SK-N-SH treated with all-trans-retinoic acid at 6 μM for 48 hours (cell line): ENCODE data around the gene ABHD11.

ENCODE experiments used
- ATAC-seq: fragments of 200-7000 bp; cut with Tn5 transposase; 3 replicates; pipeline ENCODE4 v1.9.1; 2020; ENCODE audit warnings: mild to moderate bottlenecking, moderate library complexity
- ARNTL ChIP-seq: fragments of 450-650 bp; formaldehyde crosslinking; IDR thresholded peaks from 2 replicates; pipeline ENCODE4 v1.5.0; 2020; ENCODE audit warnings: low read depth, mild to moderate bottlenecking, moderate library complexity, borderline replicate concordance
- CSDC2 ChIP-seq: fragments of 250-450 bp; sonication (Bioruptor Pico); IDR thresholded peaks from 2 replicates; pipeline ENCODE4 v1.5.0; 2020; ENCODE audit warnings: mild to moderate bottlenecking, moderate library complexity
- ESRRG ChIP-seq: fragments of 250-450 bp; sonication (Bioruptor Pico); IDR thresholded peaks from 2 replicates; pipeline ENCODE4 v1.6.1; 2021; ENCODE audit warnings: mild to moderate bottlenecking
- GLIS3 ChIP-seq: fragments of 250-450 bp; sonication (Bioruptor Pico); IDR thresholded peaks from 2 replicates; pipeline ENCODE4 v1.5.0; 2020; ENCODE audit warnings: mild to moderate bottlenecking, moderate library complexity
- ISL1 ChIP-seq: fragments of 250-450 bp; sonication (Bioruptor Pico); IDR thresholded peaks from 2 replicates; pipeline ENCODE4 v2.1.2; 2022; ENCODE audit warnings: mild to moderate bottlenecking, moderate library complexity
- PATZ1 ChIP-seq: fragments of 250-450 bp; sonication (Bioruptor Pico); IDR thresholded peaks from 2 replicates; pipeline ENCODE4 v1.8.0; 2020; ENCODE audit warnings: mild to moderate bottlenecking, moderate library complexity, borderline replicate concordance
- PPARA ChIP-seq: fragments of 250-450 bp; sonication (Bioruptor Pico); IDR thresholded peaks from 2 replicates; pipeline ENCODE4 v1.5.0; 2020; ENCODE audit warnings: mild to moderate bottlenecking, borderline replicate concordance
- RARB ChIP-seq: fragments of 250-450 bp; sonication (Bioruptor Pico); IDR thresholded peaks from 2 replicates; pipeline ENCODE4 v1.8.0; 2021; ENCODE audit warnings: mild to moderate bottlenecking, moderate library complexity
- SNAI2 ChIP-seq: fragments of 250-450 bp; sonication (Bioruptor Pico); IDR thresholded peaks from 2 replicates; pipeline ENCODE4 v1.5.0; 2020; ENCODE audit warnings: mild to moderate bottlenecking, moderate library complexity
- TCF4 ChIP-seq: fragments of 250-450 bp; sonication (Bioruptor Pico); IDR thresholded peaks from 2 replicates; pipeline ENCODE4 v1.8.0; 2021; ENCODE audit warnings: mild to moderate bottlenecking, moderate library complexity, borderline replicate concordance
- TOX ChIP-seq: fragments of 250-450 bp; sonication (Bioruptor Pico); IDR thresholded peaks from 2 replicates; pipeline ENCODE4 v1.8.0; 2021; ENCODE audit warnings: mild to moderate bottlenecking, moderate library complexity, borderline replicate concordance
- TSHZ2 ChIP-seq: fragments of 250-450 bp; sonication (Bioruptor Pico); IDR thresholded peaks from 2 replicates; pipeline ENCODE4 v1.5.0; 2020; ENCODE audit warnings: mild to moderate bottlenecking, moderate library complexity
- ZC3H10 ChIP-seq: fragments of 250-450 bp; sonication (Bioruptor Pico); IDR thresholded peaks from 2 replicates; pipeline ENCODE4 v1.5.1; 2021; ENCODE audit warnings: mild to moderate bottlenecking, moderate library complexity
- ZFP3 ChIP-seq: fragments of 250-450 bp; sonication (Bioruptor Pico); IDR thresholded peaks from 2 replicates; pipeline ENCODE4 v1.5.0; 2020; ENCODE audit warnings: mild to moderate bottlenecking, moderate library complexity
- ZFP30 ChIP-seq: fragments of 450-650 bp; formaldehyde crosslinking; IDR thresholded peaks from 2 replicates; pipeline ENCODE4 v1.5.0; 2022; ENCODE audit warnings: mild to moderate bottlenecking, moderate library complexity
- ZNF565 ChIP-seq: fragments of 450-650 bp; formaldehyde crosslinking; conservative IDR thresholded peaks from 2 replicates; pipeline ENCODE4 v1.5.0; 2020; ENCODE audit warnings: low read depth, mild to moderate bottlenecking, moderate library complexity
- ZNF70 ChIP-seq: fragments of 450-650 bp; formaldehyde crosslinking; IDR thresholded peaks from 2 replicates; pipeline ENCODE4 v1.5.0; 2020; ENCODE audit warnings: mild to moderate bottlenecking, moderate library complexity
- ZNF8 ChIP-seq: fragments of 450-650 bp; formaldehyde crosslinking; IDR thresholded peaks from 2 replicates; pipeline ENCODE4 v1.5.0; 2020; ENCODE audit warnings: mild to moderate bottlenecking, moderate library complexity
- TF ChIP-seq, protein P1 (sequence below): fragments of 250-450 bp; sonication (Bioruptor Pico); IDR thresholded peaks from 2 replicates; pipeline ENCODE4 v1.5.1; 2021; ENCODE audit warnings: mild to moderate bottlenecking, moderate library complexity
- TF ChIP-seq, protein P2 (sequence below): fragments of 250-450 bp; sonication (Bioruptor Pico); IDR thresholded peaks from 2 replicates; pipeline ENCODE4 v1.8.0; 2021; ENCODE audit warnings: low read depth, mild to moderate bottlenecking, moderate library complexity, borderline replicate concordance

The ABHD11 gene

DNA sequence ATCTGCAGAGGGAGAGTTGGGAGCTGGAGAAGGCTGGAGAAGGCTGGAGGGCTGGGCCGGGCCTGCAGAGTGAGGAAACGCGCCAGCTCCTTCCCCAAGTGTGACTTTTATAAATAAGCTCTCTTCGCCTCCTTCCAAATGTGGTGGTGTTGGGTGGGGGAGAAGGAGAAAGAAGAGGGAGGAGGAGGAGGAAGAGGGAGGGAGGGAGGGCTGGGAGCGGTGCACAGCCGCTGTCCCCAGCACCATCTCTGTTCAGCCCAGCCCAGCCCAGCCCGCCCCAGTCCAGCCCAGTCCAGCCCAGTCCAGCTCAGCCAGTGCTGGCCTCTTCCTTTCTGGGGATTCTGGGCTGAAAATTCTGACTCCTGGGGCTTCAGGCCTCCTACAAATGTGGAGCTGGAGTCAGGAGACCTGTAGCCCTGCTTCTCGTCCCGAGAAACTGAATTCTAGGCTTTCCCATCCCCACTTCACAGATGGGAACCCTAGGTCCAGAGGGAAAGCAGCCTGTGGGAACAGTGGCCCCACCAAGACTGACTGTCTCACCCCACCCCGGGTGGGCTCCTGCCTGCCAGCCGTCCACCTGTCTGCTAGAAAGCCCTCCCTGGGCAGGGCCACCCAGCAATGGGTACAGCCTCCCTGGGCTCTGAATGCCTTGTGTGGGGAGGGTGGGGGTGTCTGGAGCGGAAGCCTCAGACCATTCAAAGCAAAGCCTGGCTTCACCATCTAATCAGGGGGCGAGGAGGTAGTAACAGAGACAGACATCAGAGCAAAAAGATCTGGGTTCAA is 21.4 kb downstream of the ABHD11 start (continued):
- TF ChIP-seq, protein P1, sequence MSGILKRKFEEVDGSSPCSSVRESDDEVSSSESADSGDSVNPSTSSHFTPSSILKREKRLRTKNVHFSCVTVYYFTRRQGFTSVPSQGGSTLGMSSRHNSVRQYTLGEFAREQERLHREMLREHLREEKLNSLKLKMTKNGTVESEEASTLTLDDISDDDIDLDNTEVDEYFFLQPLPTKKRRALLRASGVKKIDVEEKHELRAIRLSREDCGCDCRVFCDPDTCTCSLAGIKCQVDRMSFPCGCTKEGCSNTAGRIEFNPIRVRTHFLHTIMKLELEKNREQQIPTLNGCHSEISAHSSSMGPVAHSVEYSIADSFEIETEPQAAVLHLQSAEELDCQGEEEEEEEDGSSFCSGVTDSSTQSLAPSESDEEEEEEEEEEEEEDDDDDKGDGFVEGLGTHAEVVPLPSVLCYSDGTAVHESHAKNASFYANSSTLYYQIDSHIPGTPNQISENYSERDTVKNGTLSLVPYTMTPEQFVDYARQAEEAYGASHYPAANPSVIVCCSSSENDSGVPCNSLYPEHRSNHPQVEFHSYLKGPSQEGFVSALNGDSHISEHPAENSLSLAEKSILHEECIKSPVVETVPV: no peak
- TF ChIP-seq TCF4 (no peak), PATZ1 (CRISPR knock-in tag) (no peak), ZFP3 (no peak), ESRRG (CRISPR knock-in tag) (no peak), ISL1 (CRISPR knock-in tag) (no peak), TOX (no peak)

GRCh38 chr7:73716318-73716890 is 22.2 kb downstream of the ABHD11 start:
- TF ChIP-seq ZNF70 (CRISPR knock-in tag) (no peak), GLIS3 (CRISPR knock-in tag) (no peak), ESRRG (CRISPR knock-in tag) (no peak), ZC3H10 (CRISPR knock-in tag) (no peak), ZFP30 (CRISPR knock-in tag) (no peak), ZFP3 (no peak), PATZ1 (CRISPR knock-in tag) (no peak), ISL1 (CRISPR knock-in tag) (no peak), PPARA (CRISPR knock-in tag) (no peak), TSHZ2 (no peak), ARNTL (CRISPR knock-in tag) (no peak), ZNF565 (CRISPR knock-in tag) (no peak), RARB (CRISPR knock-in tag) (no peak), TCF4 (no peak), CSDC2 (CRISPR knock-in tag) (no peak), SNAI2 (CRISPR knock-in tag) (no peak), TOX (no peak), ZNF8 (CRISPR knock-in tag) (no peak)
- TF ChIP-seq, protein P2, sequence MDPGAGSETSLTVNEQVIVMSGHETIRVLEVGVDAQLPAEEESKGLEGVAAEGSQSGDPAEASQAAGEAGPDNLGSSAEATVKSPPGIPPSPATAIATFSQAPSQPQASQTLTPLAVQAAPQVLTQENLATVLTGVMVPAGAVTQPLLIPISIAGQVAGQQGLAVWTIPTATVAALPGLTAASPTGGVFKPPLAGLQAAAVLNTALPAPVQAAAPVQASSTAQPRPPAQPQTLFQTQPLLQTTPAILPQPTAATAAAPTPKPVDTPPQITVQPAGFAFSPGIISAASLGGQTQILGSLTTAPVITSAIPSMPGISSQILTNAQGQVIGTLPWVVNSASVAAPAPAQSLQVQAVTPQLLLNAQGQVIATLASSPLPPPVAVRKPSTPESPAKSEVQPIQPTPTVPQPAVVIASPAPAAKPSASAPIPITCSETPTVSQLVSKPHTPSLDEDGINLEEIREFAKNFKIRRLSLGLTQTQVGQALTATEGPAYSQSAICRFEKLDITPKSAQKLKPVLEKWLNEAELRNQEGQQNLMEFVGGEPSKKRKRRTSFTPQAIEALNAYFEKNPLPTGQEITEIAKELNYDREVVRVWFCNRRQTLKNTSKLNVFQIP (CRISPR knock-in tag): no peak

More at GRCh38 chr7:73716318-73716890, 22.2 kb downstream of the ABHD11 start:
- ATAC-seq: no peak
